HG02623 (cell line): Measurements from ENCODE around the gene CACNA1A.

ENCODE experiments used
- ATAC-seq: cut with Tn5 transposase; IDR thresholded peaks from one replicate; pipeline ENCODE4 v1.9.1; 2021; ENCODE audit warnings: moderate library complexity; ENCODE audit not compliant: unreplicated experiment

Gene CACNA1A

DNA sequence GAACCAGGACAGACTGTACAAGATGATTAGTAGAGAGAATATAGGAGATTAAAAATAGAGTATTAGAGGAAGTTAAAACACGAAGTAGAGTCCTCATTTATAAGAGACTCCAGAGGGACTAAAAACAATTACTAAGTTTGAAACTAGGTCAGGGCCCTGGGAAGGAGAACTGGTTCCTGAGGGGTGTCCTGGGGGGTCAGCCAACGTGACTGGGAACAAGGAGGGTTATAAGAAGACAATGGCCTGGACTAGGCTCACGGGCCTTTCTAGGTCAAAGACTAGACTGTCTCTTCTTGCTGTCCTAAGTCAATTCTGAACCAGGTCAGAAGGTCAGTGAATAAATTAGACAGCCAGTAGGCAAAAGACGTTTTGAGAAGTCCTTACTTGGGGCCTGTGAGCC, 190.8 kb downstream of the CACNA1A start:
- no peak for ATAC-seq

- no peak for ATAC-seq
Measured at GRCh38 chr19:13314761-13315160, 191.5 kb downstream of the CACNA1A start.

DNA sequence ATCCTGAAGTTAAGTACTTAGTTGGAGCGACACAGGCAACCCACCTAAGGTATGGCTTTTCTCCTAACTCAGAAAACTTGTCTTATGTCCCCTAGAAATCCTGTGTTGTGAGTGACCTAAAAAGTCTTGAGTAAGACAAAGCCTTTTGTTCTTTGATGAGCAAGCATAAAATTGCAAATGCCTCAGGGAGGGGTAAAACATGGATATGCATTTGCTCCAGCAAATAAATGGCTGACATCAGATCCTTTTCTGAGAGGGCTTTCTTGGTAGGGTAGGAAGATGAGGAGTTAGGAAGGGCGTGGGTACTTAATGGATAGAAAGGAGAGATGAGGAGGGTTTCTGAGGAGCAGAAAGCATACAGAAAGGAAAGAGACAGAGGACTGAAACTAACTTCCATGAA, 192.4 kb downstream of the CACNA1A start:
- ATAC-seq, result no peak

GRCh38 chr19:13309864-13310263, 196.4 kb downstream of the CACNA1A start:
- ATAC-seq, result no peak

- ATAC-seq, result no peak
Measured at GRCh38 chr19:13303381-13304129, 202.7 kb downstream of the CACNA1A start.

- no peak for ATAC-seq
Measured at GRCh38 chr19:13302526-13303270, 203.6 kb downstream of the CACNA1A start.

DNA sequence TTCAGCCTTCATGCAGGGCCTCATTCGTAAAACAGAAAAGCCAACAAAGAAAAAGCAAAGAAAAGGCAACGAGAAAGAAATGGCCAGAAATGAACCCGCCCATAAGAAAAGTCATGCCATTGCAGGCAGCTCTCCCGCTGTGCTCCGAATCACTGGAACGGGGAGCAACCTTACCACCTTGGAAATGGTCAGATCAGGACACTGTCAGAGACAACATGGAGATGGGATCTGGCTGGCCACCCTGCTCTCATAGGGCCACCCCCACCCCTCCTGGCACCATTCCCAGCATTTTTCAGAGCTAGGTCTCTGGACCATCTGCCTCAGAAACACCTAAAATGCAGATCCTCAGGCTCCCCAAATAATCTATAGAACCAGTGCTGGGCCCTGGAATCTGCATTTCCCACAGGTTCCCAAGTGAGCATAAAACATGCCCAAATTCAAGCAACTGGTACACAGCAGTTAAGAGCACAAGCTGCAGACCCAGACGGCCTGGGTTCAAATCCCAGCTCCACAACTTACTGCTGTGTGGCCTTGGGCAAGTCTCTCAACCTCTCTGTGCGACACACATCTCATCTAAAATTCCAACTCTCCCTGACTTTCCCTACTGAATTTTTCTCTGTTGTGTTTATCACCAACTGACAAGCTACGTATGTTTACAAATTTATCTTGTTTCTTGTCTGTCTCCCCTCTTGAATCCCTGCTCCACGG, 204.5 kb downstream of the CACNA1A start:
- ATAC-seq, result no peak

DNA sequence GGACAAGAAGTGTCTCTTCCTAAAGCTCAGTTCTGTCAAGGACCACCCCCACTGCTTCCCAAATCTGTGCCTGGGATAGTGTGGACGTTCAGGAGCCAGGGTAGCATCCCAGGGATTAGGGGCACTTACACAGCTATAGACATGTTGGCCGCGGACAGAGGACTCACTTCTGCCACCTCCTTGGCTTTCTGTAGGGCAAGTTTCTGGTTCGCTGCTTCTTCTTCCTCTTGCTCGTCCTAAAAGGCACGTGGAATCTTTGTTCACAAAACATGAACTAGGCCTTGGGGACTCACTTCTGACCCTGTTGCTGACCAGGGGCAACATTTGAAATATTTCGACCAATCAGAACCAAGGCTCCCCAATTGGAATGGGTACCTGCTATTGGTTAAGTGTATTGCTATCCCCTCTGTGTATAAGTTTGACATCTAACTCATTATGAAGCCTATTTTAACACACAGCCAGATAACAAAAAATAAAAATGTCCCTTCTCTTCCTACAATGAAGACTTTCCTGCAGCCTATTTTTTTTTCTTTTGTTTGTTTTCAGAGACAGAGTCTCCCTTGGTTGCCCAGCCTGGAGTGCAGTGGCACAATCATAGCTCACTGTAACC, 205.8 kb downstream of the CACNA1A start:
- ATAC-seq, result no peak

GRCh38 chr19:13299838-13300237, 206.4 kb downstream of the CACNA1A start:
- ATAC-seq, result no peak

GRCh38 chr19:13298565-13299481, 207.5 kb downstream of the CACNA1A start:
- no peak for ATAC-seq

- ATAC-seq, result no peak
Measured at GRCh38 chr19:13297023-13297422, 209.3 kb downstream of the CACNA1A start.

- no peak for ATAC-seq
Measured at GRCh38 chr19:13294812-13295567, 211.3 kb downstream of the CACNA1A start.

GRCh38 chr19:13291913-13292312, 214.4 kb downstream of the CACNA1A start:
- ATAC-seq, result no peak

GRCh38 chr19:13290741-13291140, 215.5 kb downstream of the CACNA1A start:
- ATAC-seq, result no peak

- ATAC-seq, result no peak
Measured at GRCh38 chr19:13289295-13289694, 217.0 kb downstream of the CACNA1A start.

DNA sequence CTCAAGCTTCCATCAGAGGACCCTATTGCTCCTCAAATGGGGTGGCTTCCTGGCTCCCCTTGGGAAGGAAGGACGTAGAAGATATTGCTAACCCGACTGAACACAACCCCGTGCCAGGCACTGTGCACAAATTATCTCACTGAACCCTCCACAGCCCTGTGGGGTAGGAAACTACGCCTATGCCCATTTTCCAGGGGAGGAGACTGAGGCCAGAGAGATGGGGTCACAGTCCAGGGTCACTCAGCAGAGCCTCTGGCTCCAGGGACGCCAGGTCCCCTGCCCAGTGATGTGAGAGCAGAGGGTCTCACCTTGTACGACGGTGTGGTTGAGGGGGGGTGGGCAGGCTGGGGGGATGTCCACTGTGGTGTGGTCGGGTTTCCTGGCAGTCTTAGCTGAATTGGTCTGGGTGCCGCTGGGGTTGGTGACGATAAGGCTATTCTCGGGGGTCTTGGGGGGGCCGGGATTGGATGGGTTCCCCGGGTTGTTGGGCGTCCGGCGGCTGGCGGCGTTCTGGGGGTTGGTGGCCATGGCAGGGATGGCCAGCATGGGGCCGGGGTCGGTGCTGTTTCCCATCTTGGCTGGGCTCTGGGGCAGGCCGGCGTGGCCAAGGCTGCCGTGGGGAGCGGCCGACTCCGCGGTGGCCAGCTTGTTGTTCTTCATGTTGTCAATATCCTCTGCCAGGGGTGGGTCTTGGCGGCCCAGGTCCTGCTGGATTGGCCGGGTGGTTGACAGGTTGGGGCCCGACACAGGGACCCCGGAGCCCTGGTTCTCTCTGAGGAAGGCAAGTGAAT, 219.9 kb downstream of the CACNA1A start:
- ATAC-seq, result no peak

- no peak for ATAC-seq
Measured at GRCh38 chr19:13284929-13285928, 221.1 kb downstream of the CACNA1A start.

GRCh38 chr19:13283871-13284270, 222.4 kb downstream of the CACNA1A start:
- ATAC-seq, result no peak
